Nephron progenitor cell (in vitro differentiated cells): ENCODE results near the gene INHBA.

Source experiments
- DNase-seq: peaks from one replicate; pipeline ENCODE4 v3.0.0; 2021
- H3K27ac Mint-ChIP-seq: 2 replicates; pipeline ENCODE4 v1.8.0; 2021; ENCODE audit warnings: mild to moderate bottlenecking, moderate library complexity, mixed read lengths
- H3K27me3 Mint-ChIP-seq: 2 replicates; pipeline ENCODE4 v1.8.0; 2021; ENCODE audit warnings: mild to moderate bottlenecking, low read depth, mixed read lengths; ENCODE audit not compliant: poor library complexity
- H3K36me3 Mint-ChIP-seq: 2 replicates; pipeline ENCODE4 v1.8.0; 2021; ENCODE audit warnings: low read depth, mixed read lengths
- H3K4me1 Mint-ChIP-seq: 2 replicates; pipeline ENCODE4 v1.8.0; 2021; ENCODE audit warnings: mixed read lengths
- H3K4me3 Mint-ChIP-seq: 2 replicates; pipeline ENCODE4 v1.8.0; 2021; ENCODE audit warnings: mild to moderate bottlenecking, moderate library complexity, mixed read lengths
- H3K9me3 Mint-ChIP-seq: 2 replicates; pipeline ENCODE4 v1.8.0; 2021; ENCODE audit warnings: mild to moderate bottlenecking, moderate library complexity, mixed read lengths
- CTCF ChIP-seq: fragments of 200-600 bp; sonication (generic); IDR thresholded peaks from 2 replicates; pipeline ENCODE4 v1.5.0; 2021; ENCODE audit warnings: antibody characterized with exemption

The INHBA gene

GRCh38 chr7:41643616-41644015 lies 59.3 kb downstream of the INHBA start:
- no peak overlapping the region for H3K27ac Mint-ChIP-seq
- no peak for TF ChIP-seq CTCF
- H3K9me3 Mint-ChIP-seq, result no peaks in the 10 kb centered on the region
- H3K36me3 Mint-ChIP-seq, result no peaks in the 10 kb centered on the region
- H3K4me1 Mint-ChIP-seq, result peaks cover 15% of the 10 kb centered on the region
- peaks cover 3% of the 10 kb centered on the region for H3K27me3 Mint-ChIP-seq
- DNase-seq, result no peak
- no peak overlapping the region for H3K4me3 Mint-ChIP-seq

- Mint-ChIP-seq H3K27ac (no peak overlapping the region), H3K4me3 (no peak overlapping the region), H3K36me3 (no peaks in the 10 kb centered on the region), H3K27me3 (peaks cover 3% of the 10 kb centered on the region), H3K4me1 (peaks cover 15% of the 10 kb centered on the region), H3K9me3 (no peaks in the 10 kb centered on the region)
- no peak for TF ChIP-seq CTCF
- no peak for DNase-seq
These were observed 61.2 kb downstream of the INHBA start for GRCh38 chr7:41641665-41642014.

GRCh38 chr7:41641011-41641664 lies 61.8 kb downstream of the INHBA start:
- Mint-ChIP-seq H3K27me3 (peaks cover 3% of the 10 kb centered on the region), H3K27ac (peak overlapping the region; percentile 24), H3K4me1 (peaks cover 15% of the 10 kb centered on the region), H3K36me3 (no peaks in the 10 kb centered on the region), H3K9me3 (no peaks in the 10 kb centered on the region), H3K4me3 (no peak overlapping the region)
- no peak for DNase-seq
- no peak for TF ChIP-seq CTCF

GRCh38 chr7:41640487-41640886 lies 62.4 kb downstream of the INHBA start:
- no peak for DNase-seq
- no peaks in the 10 kb centered on the region for H3K36me3 Mint-ChIP-seq
- no peak for TF ChIP-seq CTCF
- H3K4me1 Mint-ChIP-seq, result peaks cover 15% of the 10 kb centered on the region
- no peak overlapping the region for H3K27ac Mint-ChIP-seq
- no peaks in the 10 kb centered on the region for H3K9me3 Mint-ChIP-seq
- H3K27me3 Mint-ChIP-seq, result no peaks in the 10 kb centered on the region
- H3K4me3 Mint-ChIP-seq, result no peak overlapping the region

GRCh38 chr7:41637049-41637448 lies 65.8 kb downstream of the INHBA start:
- Mint-ChIP-seq H3K4me1 (peaks cover 15% of the 10 kb centered on the region), H3K36me3 (no peaks in the 10 kb centered on the region), H3K9me3 (no peaks in the 10 kb centered on the region), H3K27ac (no peak overlapping the region), H3K4me3 (no peak overlapping the region), H3K27me3 (peaks cover 4% of the 10 kb centered on the region)
- TF ChIP-seq CTCF, result no peak
- no peak for DNase-seq
